ENCODE data around the gene SEMA5A.

The SEMA5A gene

DNA sequence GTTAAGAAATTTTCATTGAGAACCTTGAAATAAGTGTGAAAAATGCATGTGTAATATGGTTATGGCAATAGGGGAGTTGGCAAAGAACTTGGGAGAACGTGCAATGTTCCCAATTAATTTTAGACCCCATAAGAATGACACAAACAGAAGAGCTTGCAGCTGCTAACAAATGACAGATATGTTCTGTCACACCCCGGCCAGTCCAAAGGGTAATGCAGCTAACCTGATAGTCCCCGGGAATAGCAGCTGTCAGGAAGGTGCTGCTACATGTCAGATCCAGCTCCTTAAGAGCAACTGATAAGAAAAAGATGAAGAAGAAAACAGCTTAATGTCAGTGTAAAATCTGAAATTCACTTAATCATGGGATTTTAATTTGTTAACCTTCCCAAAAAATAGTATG is 30.4 kb downstream of the SEMA5A start:
- no peak for DNase-seq (ENCODE audit: low read depth)

DNA sequence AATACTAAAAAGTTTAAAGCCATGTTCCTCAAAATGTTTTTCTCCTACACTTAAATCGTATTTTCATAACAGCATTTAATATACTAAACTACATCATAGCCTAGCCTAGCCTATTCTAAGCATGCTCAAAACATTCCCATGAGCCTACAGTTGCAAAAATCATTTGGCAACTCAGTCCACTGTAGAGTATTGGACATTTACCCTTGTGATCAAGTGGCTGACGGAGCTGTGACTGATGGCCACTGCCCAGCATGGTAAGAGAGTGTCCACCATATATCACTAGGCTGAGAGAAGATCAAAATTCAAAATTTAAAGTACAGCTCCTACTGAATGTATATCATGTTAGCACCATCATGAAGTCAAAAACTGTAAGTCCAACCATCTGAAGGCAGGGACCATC is 30.9 kb downstream of the SEMA5A start:
- DNase-seq (ENCODE audit: low read depth) = no peak

DNA sequence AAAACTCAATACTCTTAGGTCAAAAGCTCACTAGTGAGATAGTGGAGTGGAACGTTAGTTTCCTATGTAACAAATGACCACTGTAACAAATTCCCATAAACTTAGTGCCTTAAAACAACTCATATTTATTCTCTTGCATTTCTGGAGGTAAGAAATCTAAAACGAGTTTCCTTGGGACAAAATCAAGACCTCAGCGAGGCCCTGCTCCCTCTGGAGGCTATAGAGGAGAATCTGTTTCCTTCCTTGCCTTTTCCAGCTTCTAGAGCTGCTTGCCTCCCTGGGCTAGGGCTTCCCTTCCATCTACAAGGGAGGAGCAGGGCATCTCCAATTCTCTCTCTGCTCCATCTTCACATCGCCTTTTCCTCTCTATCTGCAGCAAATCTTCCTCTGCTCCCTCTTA is 32.0 kb downstream of the SEMA5A start:
- no peak for DNase-seq (ENCODE audit: low read depth)

DNA sequence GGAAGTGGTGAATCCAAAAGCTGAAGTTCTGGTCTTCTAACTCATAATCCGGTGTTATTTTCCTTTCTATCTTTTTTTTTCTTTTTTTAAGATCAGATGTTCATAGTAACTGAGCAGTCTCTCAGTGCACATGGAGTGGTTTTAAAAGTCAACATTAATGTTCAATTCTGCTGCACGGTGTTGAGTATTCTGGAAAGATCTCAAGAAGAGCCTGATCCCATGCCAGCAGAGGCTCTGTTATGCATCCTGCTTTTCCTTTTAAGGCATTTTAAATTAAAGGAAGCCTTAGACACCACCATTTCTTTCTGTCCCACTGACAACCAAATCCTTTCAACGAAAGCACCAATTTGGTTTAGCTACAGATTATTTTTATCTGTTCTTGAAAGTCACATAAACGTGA is 33.4 kb downstream of the SEMA5A start:
- DNase-seq (ENCODE audit: low read depth) = peak; percentile 60

DNA sequence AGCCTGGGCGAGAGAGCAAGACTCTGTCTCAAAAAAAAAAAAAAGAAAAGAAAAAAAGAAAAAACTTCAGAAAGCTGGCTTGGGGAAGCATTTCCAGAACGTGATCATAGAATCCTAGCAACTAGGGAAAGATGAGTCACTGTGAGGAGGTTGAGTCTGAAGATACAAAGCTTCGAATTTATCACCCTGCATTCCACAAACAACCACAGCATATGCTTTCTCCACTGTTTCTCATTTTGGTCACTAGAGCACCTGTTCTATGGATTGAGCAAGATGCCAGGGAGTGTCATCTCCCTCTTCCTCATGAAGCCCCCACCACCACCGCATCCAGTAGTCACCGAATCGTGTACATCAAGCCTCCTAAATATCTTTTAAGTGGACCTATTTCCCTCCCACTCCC is 37.9 kb downstream of the SEMA5A start:
- DNase-seq (ENCODE audit: low read depth) = no peak

DNA sequence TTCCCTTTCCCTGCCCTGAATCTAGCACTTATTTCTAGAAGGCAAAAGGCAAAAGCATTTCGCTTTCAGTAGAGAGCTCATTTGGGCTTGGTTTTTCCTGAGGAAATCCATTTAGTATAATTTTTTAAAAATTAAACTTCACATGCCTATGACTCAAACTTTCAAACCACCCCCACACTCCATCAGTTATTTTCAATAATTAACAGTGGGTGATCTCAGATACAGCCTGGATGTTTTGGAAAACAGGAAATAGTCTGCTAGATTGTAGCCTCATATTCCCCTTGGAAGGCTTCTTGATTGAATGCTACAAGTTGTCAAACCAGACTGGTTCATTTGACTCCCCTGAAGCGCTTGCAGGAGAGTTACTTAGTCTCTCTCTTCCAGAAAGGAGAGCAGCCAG is 40.6 kb downstream of the SEMA5A start:
- DNase-seq (ENCODE audit: low read depth) = no peak

DNA sequence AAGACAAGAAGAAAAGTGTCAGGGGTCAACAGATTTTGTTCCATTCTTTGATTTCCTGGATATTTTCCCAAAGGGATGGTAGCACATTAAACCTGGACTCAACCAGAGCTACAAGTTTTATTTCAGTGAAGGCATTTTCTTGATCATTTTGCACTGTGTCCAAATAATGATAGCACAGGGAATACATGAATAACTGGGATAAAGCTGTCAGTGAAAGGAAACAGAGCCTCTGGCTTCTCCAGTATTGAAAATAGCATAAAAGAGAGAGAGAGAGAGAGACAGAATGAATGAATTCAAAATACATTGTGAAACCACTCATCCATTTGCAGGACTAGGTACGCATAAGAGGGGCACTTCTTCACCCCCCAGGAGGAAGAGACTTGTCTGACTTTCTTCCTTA is 43.0 kb downstream of the SEMA5A start:
- DNase-seq (ENCODE audit: low read depth) = no peak

DNA sequence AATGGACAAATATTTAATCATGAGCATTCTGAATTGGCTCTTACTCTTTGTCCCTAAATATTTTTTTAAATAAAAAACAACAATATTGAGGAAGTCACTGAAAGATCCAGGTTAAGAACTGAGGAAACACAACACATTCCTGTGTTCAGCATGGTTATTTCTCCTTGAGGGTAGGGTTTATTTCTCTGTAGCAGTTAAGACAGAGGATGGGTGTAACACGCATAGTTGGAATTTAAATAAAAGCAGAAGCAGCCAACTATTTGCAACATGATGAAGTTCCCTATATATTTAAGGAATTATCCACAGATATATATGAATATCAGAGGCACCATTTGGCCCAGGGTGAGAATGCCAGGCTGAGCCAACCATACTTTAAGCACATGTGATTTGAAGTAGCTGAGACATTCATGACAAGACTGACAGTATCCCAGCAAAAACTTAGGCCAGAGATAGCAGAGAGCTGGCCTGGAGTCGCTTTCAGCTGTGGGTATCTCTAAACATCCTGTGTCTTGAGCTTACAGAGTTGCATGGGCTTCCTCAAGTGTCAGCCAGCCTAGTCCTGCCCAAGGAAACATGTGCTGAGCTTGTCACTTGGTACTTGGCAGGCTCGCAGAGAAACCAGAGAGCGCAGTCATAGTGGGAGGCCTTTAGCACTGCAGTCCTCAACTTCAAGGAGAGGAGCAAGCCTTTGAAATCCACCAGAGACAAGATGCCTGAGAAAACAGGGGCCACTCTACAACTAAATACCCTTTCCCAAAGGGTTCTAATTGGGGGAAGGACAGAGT is 43.6 kb downstream of the SEMA5A start:
- no peak for DNase-seq (ENCODE audit: low read depth)

DNA sequence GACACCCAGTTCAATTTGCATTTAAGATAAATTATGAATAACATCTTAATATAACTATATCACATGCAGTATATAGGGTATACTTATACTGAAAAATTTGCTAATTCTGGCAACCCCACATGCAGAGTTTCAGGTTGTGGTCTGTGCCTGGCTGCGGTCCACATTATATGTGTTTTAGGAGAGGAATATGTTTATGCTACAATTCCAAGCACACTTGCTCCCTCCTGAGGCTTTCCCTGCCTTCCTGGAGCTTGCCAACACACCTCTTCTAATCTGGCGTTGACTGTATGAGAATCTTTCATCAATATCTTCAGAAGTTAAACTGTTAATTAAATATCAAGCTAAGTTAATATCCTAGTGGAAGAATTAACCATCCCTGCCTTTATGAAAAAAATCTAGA is 45.2 kb downstream of the SEMA5A start:
- DNase-seq (ENCODE audit: low read depth) = no peak

DNA sequence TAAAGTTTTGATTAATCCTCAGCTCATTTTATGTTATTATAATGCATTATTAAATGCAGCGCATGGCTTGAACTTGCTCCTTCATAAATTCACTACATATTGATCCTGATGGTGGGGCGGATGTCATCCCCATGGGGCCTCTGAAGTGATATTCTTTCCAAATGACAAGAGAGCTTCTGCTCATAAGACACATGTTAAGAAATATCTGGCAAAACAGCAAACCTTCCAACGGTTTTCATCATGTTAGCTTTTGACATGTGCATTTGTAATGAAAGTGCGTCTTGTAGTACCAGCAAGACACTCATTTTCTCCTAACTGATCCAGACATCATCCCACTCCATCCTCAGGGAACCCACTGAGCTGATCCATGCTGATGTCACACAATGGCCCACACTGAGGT is 45.7 kb downstream of the SEMA5A start:
- DNase-seq (ENCODE audit: low read depth) = no peak

DNA sequence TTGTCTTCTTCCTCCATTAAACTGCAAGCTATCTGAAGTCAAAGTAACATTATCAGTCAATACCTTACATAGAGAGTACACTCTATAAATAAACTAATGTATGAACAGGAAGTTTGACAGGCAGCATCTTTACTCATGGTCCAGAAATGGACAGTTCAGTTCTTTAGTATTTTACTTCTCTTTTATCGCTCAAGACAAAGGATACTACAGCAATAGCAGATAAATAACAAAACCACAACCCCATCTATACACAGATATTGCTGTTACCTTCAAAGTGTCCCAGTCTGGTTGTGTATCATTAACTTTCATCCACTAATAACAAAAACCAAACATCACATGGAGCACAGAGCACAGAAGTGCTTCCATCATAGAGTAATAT is 46.4 kb downstream of the SEMA5A start:
- DNase-seq (ENCODE audit: low read depth) = no peak

DNA sequence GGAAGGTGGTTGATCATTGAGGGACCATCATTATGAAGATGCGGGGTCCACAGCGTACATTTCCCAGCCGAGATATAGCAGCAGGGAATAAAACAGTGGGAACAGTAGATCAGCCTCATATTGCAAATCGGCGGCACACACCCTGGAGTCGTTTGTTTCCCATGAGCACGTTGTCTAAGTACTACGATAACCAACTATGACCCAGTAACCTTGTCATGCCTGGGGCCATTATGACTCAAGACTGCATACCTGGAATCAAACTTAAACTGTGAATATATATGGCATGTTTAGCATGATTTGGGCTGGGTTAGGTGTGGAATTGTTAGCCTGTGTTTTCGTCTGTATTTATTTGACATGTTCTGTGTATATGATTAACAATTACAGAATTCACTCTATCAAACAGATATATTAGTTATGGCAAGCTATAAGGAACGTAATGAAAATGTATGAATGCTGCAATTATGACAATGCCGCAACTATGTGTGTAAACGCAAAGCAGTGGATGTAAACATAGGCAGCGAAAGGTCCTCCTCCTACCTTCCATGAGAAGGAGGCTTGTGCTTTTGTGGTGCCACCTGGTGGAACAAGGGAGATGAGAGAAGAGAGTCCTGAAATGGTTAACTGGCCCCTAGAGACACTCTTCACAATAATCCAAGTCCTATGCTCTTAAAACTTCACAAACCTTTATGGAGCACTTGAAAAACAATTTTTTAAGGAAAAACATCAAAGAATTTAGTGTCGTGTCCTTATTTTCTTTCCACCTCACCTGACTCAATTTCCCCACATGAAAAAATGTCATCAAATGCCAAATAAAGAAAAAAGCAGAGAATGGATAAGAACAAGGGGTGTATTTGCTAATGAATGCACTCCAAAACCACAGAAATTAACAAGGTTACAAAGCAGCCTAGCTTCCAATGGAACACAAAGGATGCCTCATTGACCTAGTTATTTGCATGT is 47.1 kb downstream of the SEMA5A start:
- DNase-seq (ENCODE audit: low read depth) = no peak

DNA sequence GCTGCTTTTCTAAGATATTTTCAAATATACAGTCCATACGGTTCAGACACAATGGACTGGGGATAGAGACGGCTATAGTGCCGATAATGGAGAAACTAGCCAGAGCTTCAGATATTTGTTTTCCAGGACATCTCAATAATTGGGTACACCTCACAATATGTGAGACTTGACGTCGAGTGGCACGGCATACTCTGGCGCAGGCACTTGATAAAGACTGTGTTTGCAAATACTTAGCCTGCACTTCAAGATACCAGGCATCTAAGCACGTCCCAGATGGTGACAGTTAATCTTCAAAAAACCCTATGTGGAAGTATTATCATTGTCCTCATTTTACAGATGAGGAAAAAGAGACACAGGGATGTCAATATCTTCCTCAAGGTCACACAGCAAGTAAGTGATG is 48.5 kb downstream of the SEMA5A start:
- no peak for DNase-seq (ENCODE audit: low read depth)

DNA sequence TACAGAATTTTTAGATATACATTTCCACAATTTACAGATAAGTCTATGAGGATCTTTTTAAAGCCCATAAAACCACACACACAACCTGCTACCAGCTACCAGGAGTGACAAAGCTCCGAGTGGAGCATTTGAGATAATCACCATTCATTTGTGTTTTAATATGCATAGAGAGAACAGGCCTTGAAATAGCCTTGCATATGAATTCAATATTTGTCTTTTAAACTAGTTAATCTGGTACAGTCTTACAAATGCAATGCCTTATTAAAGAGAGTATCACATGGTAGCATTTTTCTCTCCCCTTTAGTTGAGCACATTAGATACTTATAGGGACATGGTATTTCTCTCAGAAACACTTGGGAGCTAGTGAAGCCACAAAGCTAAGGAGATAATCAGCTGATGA is 49.1 kb downstream of the SEMA5A start:
- no peak for DNase-seq (ENCODE audit: low read depth)

DNA sequence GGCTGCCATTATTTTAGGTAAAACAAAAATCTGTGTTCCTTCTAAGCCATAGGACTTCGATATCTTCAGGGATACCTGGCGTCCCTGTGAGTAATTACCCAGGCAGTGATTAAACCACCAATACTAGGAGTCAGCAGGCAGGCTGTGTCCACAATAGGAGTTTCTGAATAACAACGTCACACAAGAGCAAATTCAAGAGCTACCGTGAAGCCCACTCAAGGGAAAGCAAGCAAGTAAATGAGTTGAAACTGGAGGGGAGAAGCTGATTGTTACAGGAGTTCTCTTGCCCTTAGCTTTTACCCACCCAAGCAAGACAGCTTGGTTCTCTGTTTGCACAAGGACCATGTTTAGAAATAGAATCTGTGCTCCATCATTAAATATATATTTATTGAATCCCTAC is 50.8 kb downstream of the SEMA5A start:
- DNase-seq (ENCODE audit: low read depth) = no peak

DNA sequence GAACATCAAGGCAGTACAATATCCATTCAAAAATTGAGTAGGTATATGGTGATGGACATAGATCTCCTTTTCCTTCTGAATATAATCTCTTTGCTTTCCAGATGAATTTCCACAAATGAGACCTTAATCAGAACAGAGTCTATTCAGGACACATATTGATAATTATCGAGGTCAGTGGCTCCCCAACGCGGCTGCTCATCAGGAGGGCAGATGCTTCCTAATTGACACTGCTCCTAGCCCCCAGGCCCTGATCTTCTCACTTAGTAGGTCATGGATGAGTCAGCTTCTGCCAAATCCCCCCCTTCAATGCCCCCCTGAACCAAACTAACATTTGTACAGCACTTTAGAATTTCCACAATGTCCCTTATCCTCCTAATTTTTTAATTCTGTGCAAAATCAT is 51.6 kb downstream of the SEMA5A start:
- no peak for DNase-seq (ENCODE audit: low read depth)

DNA sequence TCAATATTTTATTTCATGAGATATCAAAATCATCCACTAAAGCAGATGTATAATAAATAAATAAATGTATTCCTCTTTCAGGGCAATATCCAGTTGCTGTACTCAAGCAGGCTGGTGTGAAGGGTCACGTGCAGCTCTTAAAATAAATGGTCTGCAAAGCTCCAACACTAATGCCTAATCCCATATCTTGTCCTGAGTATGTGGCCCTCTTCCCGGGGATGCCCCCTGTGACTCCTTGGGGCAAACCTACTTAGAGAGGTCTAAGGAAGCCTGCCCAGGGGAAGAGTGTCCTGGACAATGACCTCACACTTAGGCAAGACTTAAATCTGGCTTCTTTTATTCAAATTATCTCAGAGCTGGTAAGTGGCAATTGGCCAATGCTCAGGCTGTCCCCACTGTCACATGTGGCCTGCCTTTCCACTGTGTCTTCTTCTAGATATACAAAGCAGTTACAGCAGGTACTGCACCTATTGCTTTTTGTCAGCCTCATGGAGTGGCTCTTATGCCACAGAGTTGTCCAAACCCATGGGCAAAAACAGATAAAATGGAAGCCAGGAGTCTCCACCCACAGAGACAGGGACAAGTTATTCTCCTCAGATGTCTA is 55.3 kb downstream of the SEMA5A start:
- DNase-seq (ENCODE audit: low read depth) = no peak

DNA sequence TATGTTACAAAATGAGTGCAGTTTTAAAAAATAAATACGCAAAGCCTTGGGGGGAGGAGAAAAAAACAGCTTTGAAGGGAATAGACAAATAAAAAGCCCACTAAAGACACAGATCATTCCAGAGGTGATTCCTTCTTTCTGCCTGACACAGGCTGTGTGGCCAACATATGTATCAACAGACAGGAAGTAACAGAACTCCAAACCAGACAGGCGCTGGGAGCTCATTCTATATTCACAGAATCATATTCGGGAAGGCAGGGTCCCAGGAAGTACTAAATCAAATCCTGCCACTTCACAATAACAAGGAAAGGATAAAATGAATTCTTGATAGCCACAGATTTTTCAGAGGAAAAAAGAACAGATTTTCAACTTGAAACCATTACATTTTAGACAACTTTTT is 62.1 kb downstream of the SEMA5A start:
- no peak for DNase-seq (ENCODE audit: low read depth)

DNA sequence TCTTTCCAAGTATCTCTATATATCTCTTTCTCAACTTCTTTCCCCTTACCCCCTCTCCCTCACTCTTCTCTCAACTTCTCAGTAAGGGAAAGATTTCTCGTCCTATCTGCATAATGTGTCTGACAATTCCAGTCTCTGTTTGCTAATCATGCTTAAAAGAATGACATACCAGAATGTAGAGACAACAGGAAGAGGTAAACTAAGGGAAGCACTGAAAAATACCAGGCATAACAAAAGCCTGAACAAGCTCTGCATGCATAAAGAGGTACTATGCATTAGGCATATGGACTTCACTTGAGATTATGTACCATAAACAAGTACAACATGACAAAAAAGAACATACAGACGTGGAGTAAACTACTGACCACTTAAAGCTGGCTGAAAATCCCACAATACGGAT is 62.6 kb downstream of the SEMA5A start:
- DNase-seq (ENCODE audit: low read depth) = no peak

DNA sequence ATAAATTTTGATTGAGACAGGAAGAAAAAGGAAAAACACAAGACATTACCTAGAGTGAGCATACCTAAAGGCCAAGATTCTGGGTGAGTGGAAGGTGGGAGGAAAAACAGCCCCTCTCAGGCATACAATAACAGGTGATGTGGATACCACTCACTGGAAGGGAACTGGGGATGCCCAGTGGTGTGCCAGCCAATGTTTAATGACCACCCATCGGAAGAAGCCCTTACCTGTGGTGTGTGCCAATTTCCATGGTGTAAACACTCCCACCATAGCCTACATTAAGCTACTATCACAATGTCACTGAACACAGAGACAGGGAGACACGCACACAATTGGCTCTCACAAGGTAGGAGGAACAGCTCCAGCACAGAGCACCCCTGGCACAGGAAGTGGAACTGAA is 63.5 kb downstream of the SEMA5A start:
- DNase-seq (ENCODE audit: low read depth) = no peak

DNA sequence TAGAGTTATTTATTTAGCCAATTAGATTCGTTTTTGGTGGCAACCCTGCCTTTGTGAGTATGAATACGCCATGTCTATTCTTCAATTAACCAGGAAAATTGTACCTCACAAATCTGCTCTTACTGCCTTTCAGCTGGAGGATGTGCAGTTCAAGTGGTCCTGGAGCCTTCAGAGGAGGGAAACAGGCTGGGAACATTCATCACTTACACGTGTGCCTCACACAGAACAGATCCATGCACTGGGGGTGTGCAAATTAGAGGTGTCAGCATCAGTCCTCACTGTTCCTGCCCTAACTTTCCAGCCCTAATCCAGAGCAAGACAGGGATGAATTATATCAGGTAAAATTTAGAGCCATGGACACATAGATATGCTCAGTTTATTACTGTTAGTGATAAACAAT is 65.4 kb downstream of the SEMA5A start:
- no peak for DNase-seq (ENCODE audit: low read depth)

DNA sequence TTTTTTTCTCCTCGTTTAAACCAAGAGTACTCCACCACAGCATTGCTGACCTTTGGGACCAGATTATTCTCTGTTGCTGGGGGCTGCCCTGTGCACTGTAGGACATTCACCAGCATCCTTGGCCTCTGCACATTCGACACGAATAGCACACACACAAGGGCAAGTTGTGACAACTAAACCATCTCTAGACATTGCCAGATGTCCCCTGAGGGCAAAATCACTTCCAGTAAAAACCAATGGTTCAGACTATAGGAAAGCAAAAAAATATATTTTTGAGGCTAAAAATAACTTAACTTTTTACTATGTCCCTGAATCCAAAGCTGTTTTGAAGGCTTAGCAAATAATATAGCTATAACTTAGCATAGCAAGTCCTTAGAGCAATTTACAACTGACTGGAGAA is 65.9 kb downstream of the SEMA5A start:
- no peak for DNase-seq (ENCODE audit: low read depth)

DNA sequence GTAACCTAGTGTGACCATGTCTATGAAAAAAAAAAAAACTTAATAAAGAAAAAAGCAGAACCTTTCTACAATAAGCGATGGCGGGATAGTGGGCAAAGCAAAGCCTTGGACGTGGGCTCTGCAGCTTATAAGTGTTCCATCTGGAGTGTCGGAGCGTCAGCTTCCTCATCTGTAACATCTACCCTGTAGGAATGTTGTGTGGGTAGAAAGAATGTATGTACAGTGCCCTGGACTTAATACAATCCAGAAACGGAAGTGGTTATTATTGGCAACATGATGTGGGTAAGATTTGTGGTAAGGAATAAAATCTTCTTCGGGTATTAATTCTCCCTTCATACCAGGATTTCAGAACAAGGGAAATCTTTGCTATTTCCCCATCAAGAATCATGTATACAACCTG is 66.5 kb downstream of the SEMA5A start:
- peak; percentile 49 for DNase-seq (ENCODE audit: low read depth)
